NCI-H82 treated with DMSO at 0.1 percent for 48 hours (cell line): ENCODE measurements around the gene CNOT10.

Source experiments
- DNase-seq: peaks from one replicate; lab custom pipeline; 2025; ENCODE audit not compliant: unreplicated experiment; lab: John Stamatoyannopoulos, UW

CNOT10 gene

GRCh38 chr3:32817558-32818228, 132.7 kb downstream of the CNOT10 start, which contains the start of gene TRIM71:
TRIM71 (plus strand) TSS chr3:32817997; CDS start chr3:32818081, 84 bp downstream.
- DNase-seq: no peak

- DNase-seq: no peak
Measured at GRCh38 chr3:32818229-32818969, 133.4 kb downstream of the CNOT10 start.

- no peak for DNase-seq
Measured at GRCh38 chr3:32818970-32819511, 134.1 kb downstream of the CNOT10 start.

- no peak for DNase-seq
Measured at GRCh38 chr3:32819551-32820348, 134.8 kb downstream of the CNOT10 start.

GRCh38 chr3:32820430-32820829, 135.4 kb downstream of the CNOT10 start:
- no peak for DNase-seq

- DNase-seq: no peak
Measured at GRCh38 chr3:32820971-32821685, 136.1 kb downstream of the CNOT10 start.

GRCh38 chr3:32821686-32822296, 136.8 kb downstream of the CNOT10 start:
- DNase-seq: no peak

- no peak for DNase-seq
Measured at GRCh38 chr3:32822609-32823498, 137.9 kb downstream of the CNOT10 start.
